ENCODE results near the gene ZG16B.

GRCh38 chr16:2860826-2861567 lies 30.9 kb downstream of the ZG16B start:
- TF ChIP-seq POLR2AphosphoS5 (IDR thresholded peaks at IDR 0.05; ENCODE audit: low read depth, low read length) (no peak), POLR2A (IDR thresholded peaks at IDR 0.05; ENCODE audit: low read depth, low read length) (no peak)

Measured in GM12892 (cell line).